Mammary epithelial cell (primary cell): Measurements from ENCODE around the gene SLC12A3.

ENCODE experiments used
- EZH2 ChIP-seq: IDR thresholded peaks from 2 replicates; pipeline ENCODE4 v1.6.1; 2012; ENCODE audit warnings: low read length, inconsistent platforms, borderline replicate concordance
- TF ChIP-seq, protein P1 (sequence below), 2 donors: IDR thresholded peaks in 1 of 2; conservative IDR thresholded peaks in 1 of 2; 2 replicates each; pipeline ENCODE4 v1.5.1; 2011 to 2012; ENCODE audit warnings: inconsistent platforms in 2 of 2, low read length in 2 of 2, mild to moderate bottlenecking in 2 of 2, control low read depth in 1 of 2, low read depth in 1 of 2; ENCODE audit not compliant: insufficient read depth in 1 of 2; ENCODE audit errors: extremely low read depth in 1 of 2

DNA sequence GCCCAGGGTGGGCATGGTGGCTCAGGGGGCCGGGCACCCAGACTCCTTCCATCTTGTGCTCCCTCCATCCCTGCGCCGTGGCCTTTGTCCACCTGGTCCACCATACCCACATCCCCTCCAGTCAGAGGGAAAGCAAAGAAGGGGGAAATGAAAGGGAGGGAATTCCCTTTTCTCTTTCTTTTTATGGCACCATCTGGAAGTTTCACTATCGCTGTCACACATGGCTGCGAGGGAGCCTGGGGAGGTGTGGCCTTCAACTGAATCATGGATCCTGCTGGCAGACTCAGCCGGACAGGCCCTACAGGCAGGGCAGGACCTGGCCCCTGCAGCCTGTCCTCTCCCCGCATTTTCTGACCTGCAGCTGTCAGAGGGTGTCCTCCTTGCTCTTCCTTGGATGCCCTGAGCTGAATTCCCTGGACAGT is 6.2 kb downstream of the SLC12A3 start:
- TF ChIP-seq, protein P1, sequence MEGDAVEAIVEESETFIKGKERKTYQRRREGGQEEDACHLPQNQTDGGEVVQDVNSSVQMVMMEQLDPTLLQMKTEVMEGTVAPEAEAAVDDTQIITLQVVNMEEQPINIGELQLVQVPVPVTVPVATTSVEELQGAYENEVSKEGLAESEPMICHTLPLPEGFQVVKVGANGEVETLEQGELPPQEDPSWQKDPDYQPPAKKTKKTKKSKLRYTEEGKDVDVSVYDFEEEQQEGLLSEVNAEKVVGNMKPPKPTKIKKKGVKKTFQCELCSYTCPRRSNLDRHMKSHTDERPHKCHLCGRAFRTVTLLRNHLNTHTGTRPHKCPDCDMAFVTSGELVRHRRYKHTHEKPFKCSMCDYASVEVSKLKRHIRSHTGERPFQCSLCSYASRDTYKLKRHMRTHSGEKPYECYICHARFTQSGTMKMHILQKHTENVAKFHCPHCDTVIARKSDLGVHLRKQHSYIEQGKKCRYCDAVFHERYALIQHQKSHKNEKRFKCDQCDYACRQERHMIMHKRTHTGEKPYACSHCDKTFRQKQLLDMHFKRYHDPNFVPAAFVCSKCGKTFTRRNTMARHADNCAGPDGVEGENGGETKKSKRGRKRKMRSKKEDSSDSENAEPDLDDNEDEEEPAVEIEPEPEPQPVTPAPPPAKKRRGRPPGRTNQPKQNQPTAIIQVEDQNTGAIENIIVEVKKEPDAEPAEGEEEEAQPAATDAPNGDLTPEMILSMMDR (conservative IDR thresholded peaks at IDR 0.05 in 1 of 2, IDR thresholded peaks at IDR 0.05 in 1 of 2; ENCODE audit: extremely low read depth in 1 of 2, insufficient read depth in 1 of 2, low read depth in 1 of 2, low read length in 2 of 2), result peak in 1 of 2 donors; percentile 31
- no peak for TF ChIP-seq EZH2
